HG03025 (cell line): ENCODE measurements around the gene MINDY4.

ENCODE experiments used
- ATAC-seq: cut with Tn5 transposase; IDR thresholded peaks from one replicate; pipeline ENCODE4 v1.9.1; 2021; ENCODE audit warnings: mild to moderate bottlenecking, moderate library complexity; ENCODE audit not compliant: unreplicated experiment, low FRiP score

Gene MINDY4

GRCh38 chr7:30765408-30765807, 5.8 kb upstream of the MINDY4 start:
- ATAC-seq: no peak

GRCh38 chr7:30770845-30771173, 408 bp upstream of the MINDY4 start:
- ATAC-seq: no peak

DNA sequence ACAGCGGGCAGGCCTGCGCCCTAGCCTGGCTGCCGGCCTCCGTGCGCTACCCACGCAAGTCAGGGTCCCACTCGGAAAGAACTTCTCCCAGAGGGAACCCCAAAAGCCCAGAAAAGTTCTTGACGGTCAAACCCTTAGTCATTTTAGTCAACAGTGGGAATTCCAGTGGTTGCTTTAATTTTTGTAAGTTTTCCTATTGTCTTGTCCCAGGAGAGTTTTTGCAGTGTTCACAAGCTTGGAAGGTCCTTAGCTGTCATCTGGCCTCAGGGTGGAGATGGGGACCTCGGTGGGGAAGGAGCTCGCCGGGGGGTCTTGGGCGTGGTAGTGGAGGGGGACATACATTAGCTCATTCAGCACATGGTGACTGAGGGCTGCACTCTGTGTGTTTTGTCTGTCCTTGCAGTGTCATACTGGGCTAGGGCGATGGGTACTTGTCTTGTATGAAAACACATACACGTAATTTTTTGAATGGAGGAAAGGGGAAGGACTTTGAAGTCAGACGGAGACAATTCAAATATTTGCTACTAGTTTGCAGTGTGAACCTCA, 736 bp downstream of the MINDY4 start:
- ATAC-seq: no peak

DNA sequence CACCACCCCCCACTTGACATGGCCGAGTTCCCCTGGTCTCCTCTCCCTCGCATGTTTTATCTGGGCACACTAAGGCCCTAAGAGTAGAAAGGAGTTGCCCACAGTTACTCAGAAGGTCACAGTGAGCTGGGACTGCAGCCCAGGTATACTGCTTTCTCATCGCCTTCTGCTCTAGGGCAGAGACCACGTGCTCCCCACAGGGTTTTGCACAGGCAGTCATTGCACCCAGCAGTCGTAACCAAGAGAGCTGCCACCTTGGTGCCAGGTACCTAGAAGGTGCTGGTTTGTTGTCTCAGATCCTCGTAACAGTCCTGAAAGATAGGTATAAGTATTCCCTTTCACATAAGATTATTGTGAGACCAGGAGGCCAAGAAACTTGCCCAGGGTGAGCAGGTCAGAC, 1.8 kb downstream of the MINDY4 start:
- ATAC-seq: no peak

GRCh38 chr7:30775992-30776391, 4.8 kb downstream of the MINDY4 start:
- no peak for ATAC-seq

GRCh38 chr7:30776971-30777370, 5.8 kb downstream of the MINDY4 start:
- no peak for ATAC-seq

DNA sequence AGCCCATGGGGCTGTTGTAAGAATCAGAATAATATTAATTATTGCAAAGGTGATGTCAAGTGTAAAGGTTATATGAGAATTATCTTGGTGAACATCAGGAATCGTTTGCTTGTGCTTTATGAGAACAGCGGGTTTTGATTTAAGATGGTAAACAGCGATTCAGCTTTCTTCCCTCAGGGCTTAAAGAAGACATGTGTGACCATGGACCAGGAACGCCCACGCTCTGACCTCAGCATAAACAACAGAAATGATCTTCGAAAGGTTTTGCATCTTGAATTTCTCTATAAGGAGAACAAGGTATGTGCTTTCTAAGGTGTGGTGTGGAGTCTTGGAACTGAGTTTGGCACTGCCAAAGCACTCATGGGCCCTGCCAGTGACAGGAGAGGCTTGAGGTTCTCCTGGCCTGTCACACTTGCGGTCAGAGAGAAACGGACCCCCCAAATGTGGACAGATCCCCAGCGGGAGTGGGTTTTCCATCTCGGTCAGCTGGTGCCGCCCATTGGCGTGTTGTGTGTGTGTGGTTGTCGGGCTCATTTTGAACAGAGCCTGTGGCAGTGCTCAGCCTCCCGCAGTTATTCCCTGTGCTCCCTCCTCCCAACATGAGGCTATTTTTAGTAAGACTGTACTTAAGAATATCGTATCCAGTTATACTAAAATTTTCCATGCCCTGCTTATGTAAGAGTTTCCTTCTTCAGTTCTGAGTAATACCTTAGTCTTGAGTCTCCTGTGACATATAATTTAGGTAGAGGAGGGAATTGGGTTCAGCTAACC, 7.2 kb downstream of the MINDY4 start:
- no peak for ATAC-seq

DNA sequence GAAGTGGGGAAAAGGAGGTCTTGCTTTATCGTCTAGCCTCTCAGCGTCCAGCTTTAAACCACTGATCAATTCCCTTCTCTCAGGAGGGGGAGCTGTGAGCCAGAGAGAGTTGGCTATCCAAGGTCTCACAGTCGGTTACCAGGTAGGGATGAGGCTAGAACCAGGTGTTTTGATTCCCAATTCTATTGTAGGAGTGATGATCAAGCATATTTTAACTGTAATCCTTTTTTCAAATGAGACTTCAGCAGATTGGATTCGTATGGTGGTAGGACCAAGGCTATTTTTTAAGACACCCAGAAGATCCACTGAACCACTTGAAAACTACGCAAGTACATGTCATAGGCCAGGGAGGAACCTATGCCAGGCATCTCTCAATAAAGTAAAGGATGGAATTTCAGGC, 8.4 kb downstream of the MINDY4 start:
- ATAC-seq: no peak

- ATAC-seq: no peak
Observed at GRCh38 chr7:30780941-30781340, 9.7 kb downstream of the MINDY4 start.

- ATAC-seq: no peak
Observed at GRCh38 chr7:30782690-30783089, 11.5 kb downstream of the MINDY4 start.

DNA sequence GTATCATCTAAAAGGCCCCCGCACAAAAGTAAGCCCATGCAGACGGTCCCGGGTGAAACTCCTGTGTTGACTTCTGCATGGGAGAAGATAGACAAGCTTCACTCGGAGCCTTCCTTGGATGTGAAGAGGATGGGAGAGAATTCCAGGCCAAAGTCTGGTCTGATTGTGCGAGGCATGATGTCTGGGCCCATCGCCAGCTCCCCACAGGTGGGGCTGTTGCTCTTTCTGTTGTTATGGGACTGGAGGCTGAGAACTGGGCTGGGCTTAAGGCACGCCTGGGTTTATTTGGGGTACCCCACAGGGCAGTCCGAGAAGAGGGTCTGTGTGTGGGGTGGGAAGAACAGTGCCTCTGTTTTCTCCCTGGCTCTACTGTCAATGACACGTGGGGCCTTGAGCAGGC, 14.6 kb downstream of the MINDY4 start:
- no peak for ATAC-seq

DNA sequence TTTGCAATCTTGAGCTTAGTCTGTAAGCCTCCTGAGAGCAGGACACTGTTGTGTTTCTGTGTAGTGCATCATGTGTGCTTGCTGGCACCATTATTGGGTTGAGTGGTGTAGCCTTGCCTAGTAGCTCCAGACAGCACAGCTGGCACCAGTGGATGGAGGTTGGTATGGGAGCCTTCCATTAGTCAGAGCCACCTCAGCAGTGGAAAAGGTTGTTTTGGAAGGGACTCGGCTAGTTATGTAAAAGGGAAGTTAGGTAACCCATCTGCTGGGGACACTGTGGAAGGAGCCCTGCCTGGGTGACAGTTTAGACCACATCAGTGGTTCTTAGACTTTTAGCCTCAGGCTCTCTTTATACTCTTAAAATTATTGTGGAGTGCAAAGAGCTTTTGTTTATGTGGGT, 16.3 kb downstream of the MINDY4 start:
- ATAC-seq: no peak

DNA sequence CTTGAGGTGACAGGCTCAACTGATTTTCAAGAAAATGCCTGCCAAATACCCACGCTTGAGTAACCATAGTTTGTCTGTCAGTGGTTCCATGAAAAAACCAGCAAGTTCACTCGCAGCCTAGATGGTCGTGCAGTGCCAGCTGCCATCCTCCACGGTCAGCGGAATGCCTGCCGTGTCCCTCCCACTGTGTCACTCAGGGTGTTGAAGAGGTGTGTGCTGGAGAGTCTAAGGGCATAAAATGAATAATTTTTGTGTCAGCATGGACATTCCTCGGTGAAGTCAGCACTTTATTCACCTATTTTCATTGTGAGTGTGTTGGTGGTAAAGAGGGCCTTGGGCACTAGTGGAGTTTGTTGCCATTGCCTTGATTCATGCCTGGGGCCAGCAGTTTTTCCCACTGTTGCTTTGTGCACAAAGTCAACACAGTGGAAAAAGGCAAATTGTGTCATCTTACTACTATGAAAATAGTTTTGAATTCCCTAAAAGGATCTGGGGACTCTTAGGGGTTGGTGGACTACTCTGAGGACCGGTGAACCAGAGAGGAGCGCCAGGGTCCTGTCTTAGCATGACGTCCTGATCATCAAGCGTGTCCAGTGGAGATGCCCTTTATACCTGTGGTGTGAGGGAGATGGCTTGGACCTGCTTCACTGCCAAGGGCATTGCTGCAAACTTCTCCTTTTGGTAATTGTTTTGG, 17.6 kb downstream of the MINDY4 start:
- no peak for ATAC-seq

DNA sequence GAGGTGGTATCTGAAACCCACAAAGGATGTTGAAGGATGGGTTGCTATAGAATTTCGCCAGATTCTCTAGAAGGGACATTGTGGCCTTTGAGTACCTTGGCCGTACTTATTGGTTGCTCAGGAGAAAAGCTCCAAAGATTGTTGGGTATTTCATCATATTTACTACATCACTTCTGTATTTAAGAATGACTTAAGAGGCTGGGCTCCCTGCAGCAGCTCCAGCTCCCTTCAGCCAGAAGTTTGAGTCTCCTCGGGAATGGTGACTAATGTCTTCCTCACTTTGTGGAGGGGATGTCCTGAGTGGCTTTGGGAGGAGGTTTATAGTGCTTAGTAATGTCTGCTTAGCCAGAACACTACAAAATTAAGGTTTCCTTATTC, 18.1 kb downstream of the MINDY4 start:
- no peak for ATAC-seq

- ATAC-seq: no peak
Observed at GRCh38 chr7:30790356-30790755, 19.1 kb downstream of the MINDY4 start.

- ATAC-seq: no peak
Observed at GRCh38 chr7:30791114-30791513, 19.9 kb downstream of the MINDY4 start.

- ATAC-seq: no peak
Observed at GRCh38 chr7:30795161-30795948, 24.1 kb downstream of the MINDY4 start.

DNA sequence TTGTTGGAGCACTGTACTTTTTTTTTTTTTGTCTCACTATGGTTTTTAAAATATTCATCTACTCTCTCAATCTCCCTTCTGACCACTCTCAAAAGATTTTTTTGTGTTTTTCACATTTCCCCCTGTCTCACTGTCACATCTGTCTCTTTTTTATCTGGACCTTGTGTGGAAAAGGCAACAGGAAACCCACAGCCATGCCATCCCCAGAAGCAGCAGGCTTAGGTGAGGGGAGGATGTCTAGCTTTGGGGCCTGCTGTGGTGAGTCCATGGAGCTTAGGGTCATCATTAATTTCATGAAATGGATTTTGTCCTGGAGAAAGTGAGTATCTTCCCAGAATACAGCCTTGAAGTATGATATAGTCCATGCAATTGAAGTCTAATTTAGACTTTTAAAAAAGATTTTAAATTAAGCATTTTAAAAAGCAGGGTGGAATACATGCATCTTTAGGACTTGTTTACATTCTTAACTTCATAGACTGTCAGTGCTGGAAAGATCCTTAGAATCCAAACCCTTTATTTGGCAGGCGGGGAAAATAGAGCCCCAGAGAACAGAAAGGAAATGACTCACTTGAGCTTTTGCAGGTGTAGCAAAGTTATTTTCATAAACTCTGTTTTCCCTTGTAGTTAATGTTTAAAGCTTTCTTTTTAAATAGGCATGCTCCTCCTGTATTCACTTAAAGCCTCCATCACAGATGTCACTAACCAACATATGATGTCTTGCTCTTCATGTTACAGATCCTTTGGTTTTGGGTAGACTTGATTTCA, 25.1 kb downstream of the MINDY4 start:
- ATAC-seq: no peak

DNA sequence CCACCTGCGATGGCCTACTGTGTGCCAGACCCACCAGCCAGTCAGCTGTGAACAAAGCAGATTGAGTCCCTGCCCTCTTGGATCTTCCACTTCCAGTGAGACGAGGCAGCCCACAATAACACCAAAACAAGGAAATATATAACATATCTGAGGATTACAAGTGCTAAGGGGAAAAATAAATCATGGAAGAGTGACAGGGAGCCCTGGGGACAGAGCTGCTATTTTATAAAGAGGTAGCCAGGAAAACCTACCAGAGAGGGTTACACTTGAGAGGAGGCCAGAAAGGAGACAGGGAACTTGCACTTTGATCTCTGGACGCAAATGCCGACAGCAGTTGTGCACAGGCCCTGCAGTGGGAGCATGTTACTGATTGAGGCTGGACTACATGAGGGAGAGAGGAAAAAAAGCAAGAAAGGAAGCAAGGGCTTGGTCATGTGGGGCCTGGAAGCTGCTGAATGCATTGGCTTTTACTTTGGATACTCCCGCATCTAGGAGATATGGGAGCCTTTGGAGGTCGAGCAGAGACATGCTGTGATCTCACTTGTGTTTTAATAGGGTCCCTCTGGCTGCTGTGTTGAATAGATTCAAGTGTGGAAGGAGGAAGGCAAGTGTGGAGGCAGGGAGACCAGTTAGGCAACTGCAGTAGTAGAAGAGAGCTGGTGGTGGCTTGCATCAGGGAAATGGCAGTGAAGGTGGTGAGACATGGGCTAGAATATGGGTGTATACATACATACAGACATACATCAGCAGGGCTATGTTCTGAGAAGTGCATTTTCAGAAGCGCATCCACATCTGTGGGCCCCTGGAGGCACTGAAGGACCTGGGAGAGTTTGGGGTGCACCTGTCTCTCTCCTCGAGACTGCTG, 26.2 kb downstream of the MINDY4 start:
- ATAC-seq: no peak
